ENCODE data around the gene ABCC10.
"Not testable (repeated sequence)": the region's sequence is repeated elsewhere in the genome, so short reads cannot be mapped to it uniquely, and the experiment has no call there.

Gene ABCC10

DNA sequence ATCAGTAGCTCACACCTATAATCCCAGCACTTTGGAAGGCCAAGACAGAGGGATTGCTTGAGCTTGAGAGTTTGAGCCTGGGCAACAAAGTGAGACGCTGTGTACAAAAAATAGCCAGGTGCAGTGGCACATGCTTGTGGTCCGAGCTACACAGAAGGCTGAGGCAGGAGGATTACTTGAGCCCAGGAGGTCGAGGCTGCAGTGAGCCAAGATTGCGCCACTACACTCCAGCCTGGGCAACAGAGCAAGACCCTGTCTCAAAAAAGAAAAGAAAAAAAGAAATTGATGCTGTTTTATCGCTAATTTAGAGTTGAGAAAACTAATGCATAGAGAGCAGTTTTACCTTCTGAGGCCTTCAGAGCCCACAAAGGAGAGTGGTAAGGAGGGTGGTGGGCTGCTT lies 71.0 kb downstream of the ABCC10 start:
- not testable (repeated sequence) for DNase-seq (ENCODE audit: low read depth)

DNA sequence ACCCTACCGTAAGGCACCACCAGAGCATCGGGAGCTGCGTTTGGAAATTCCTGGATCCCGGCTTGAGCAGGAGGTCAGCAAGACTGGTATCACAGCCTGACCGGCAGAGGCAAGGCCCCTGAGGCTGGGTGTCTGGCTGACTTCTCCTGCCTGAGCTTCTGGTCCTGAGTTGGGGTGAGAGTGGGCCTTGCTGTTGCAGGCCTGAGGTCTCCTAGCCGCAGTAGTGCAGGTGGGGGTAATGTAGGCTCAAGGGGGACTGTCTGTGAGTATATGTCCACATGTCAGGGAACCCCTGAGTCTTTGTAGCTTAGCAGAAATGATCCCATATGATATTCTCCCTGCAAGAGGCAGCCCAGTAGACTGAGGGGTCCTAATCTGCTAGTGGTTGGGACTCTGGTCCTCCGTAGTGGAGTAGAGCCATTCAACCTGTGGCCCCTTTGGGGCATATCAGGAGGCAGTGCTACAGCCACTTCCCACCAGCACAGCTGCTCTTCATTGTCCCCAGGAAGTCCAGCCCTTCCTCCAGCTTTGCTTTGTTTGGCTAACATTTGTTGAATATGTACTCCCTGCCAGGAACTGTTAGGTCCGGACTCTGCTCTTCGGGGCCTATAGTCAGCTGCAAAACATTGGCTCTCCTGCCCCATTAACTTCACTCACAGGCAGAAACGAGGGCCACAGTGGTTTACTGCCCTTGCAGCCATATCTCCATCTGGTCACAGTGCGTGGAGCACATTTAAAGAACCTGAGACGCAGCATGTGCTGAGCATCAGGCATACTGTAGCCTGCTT lies 71.9 kb downstream of the ABCC10 start:
- DNase-seq (ENCODE audit: low read depth) = no peak

Measured in T follicular helper cell (primary cell).